Measurements from ENCODE around the gene TFEC.

GRCh38 chr7:116075351-116076145 is 45.0 kb upstream of the TFEC start:
- TF ChIP-seq, protein P1, sequence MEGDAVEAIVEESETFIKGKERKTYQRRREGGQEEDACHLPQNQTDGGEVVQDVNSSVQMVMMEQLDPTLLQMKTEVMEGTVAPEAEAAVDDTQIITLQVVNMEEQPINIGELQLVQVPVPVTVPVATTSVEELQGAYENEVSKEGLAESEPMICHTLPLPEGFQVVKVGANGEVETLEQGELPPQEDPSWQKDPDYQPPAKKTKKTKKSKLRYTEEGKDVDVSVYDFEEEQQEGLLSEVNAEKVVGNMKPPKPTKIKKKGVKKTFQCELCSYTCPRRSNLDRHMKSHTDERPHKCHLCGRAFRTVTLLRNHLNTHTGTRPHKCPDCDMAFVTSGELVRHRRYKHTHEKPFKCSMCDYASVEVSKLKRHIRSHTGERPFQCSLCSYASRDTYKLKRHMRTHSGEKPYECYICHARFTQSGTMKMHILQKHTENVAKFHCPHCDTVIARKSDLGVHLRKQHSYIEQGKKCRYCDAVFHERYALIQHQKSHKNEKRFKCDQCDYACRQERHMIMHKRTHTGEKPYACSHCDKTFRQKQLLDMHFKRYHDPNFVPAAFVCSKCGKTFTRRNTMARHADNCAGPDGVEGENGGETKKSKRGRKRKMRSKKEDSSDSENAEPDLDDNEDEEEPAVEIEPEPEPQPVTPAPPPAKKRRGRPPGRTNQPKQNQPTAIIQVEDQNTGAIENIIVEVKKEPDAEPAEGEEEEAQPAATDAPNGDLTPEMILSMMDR (IDR thresholded peaks at IDR 0.05): no peak
- TF ChIP-seq RAD21 (IDR thresholded peaks at IDR 0.05; ENCODE audit: low read length) (no peak), POLR2AphosphoS5 (IDR thresholded peaks at IDR 0.05; ENCODE audit: low read depth, low read length) (no peak)
- TF ChIP-seq, protein P2, sequence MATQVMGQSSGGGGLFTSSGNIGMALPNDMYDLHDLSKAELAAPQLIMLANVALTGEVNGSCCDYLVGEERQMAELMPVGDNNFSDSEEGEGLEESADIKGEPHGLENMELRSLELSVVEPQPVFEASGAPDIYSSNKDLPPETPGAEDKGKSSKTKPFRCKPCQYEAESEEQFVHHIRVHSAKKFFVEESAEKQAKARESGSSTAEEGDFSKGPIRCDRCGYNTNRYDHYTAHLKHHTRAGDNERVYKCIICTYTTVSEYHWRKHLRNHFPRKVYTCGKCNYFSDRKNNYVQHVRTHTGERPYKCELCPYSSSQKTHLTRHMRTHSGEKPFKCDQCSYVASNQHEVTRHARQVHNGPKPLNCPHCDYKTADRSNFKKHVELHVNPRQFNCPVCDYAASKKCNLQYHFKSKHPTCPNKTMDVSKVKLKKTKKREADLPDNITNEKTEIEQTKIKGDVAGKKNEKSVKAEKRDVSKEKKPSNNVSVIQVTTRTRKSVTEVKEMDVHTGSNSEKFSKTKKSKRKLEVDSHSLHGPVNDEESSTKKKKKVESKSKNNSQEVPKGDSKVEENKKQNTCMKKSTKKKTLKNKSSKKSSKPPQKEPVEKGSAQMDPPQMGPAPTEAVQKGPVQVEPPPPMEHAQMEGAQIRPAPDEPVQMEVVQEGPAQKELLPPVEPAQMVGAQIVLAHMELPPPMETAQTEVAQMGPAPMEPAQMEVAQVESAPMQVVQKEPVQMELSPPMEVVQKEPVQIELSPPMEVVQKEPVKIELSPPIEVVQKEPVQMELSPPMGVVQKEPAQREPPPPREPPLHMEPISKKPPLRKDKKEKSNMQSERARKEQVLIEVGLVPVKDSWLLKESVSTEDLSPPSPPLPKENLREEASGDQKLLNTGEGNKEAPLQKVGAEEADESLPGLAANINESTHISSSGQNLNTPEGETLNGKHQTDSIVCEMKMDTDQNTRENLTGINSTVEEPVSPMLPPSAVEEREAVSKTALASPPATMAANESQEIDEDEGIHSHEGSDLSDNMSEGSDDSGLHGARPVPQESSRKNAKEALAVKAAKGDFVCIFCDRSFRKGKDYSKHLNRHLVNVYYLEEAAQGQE (IDR thresholded peaks at IDR 0.05; ENCODE audit: low read depth, low read length): no peak
